Neural cell (in vitro differentiated cells): Measurements from ENCODE around the gene SPPL3. TPM values are rescaled to one million over a fixed set of nuclear protein-coding genes. Genes with fewer than 3 reads are reported as not detected.

Experiments used
- H2AFZ ChIP-seq: fragments of 200-600, 300-800 bp; sonication (generic), shearing (Covaris generic); 2 replicates; pipeline ENCODE4 v1.6.0; 2014; ENCODE audit warnings: low read depth, mild to moderate bottlenecking, antibody characterized with exemption, low read length, moderate library complexity
- H3F3A ChIP-seq: fragments of 200-600 bp; shearing (Covaris generic); 2 replicates; pipeline ENCODE4 v1.6.1; 2016; ENCODE audit warnings: mild to moderate bottlenecking, moderate library complexity, mixed read lengths, antibody characterized with exemption, low read length; ENCODE audit not compliant: insufficient read depth, poor library complexity, severe bottlenecking
- H3K27ac ChIP-seq: fragments of 200-600, 300-800 bp; sonication (generic), shearing (Covaris generic); 2 replicates; pipeline ENCODE4 v1.5.1; 2014; ENCODE audit warnings: mild to moderate bottlenecking, low read length, moderate library complexity
- H3K27me3 ChIP-seq: fragments of 300-800, 200-600 bp; sonication (generic), shearing (Covaris generic); 2 replicates; pipeline ENCODE4 v1.6.0; 2014; ENCODE audit warnings: mild to moderate bottlenecking, low read depth, low read length, moderate library complexity; ENCODE audit not compliant: insufficient read depth
- H3K36me3 ChIP-seq: fragments of 300-800, 200-600 bp; sonication (generic), shearing (Covaris generic); 2 replicates; pipeline ENCODE4 v1.5.1; 2014; ENCODE audit warnings: mild to moderate bottlenecking, antibody characterized with exemption, low read length, moderate library complexity; ENCODE audit not compliant: insufficient read depth
- H3K4me2 ChIP-seq: fragments of 300-800, 200-600 bp; sonication (generic), shearing (Covaris generic); 2 replicates; pipeline ENCODE4 v1.6.0; 2014; ENCODE audit warnings: mild to moderate bottlenecking, low read length
- H3K4me3 ChIP-seq: fragments of 300-800, 200-600 bp; sonication (generic), shearing (Covaris generic); 2 replicates; pipeline ENCODE4 v1.5.1; 2014; ENCODE audit warnings: mild to moderate bottlenecking, low read length, moderate library complexity
- H3K79me2 ChIP-seq: fragments of 200-600 bp; shearing (Covaris generic); replicated peaks from 2 replicates; pipeline ENCODE4 v1.6.0; 2014; ENCODE audit warnings: mild to moderate bottlenecking, low read length, moderate library complexity; ENCODE audit not compliant: insufficient read depth
- H3K9ac ChIP-seq: fragments of 300-800, 200-600 bp; sonication (generic), shearing (Covaris generic); 2 replicates; pipeline ENCODE4 v1.6.1; 2016; ENCODE audit warnings: mild to moderate bottlenecking, low read length, mixed read lengths
- H3K9me2 ChIP-seq: fragments of 200-600 bp; shearing (Covaris generic); 2 replicates; pipeline ENCODE4 v1.6.1; 2016; ENCODE audit warnings: mild to moderate bottlenecking, low read length, mixed read lengths; ENCODE audit not compliant: insufficient read depth
- H3K9me3 ChIP-seq: fragments of 200-600, 300-800 bp; sonication (generic), shearing (Covaris generic); 2 replicates; pipeline ENCODE4 v1.6.1; 2016; ENCODE audit warnings: mild to moderate bottlenecking, mixed run types, low read length, moderate library complexity, mixed read lengths
- H4K20me1 ChIP-seq: fragments of 200-600 bp; shearing (Covaris generic); 2 replicates; pipeline ENCODE4 v1.6.1; 2016; ENCODE audit warnings: mild to moderate bottlenecking, mixed run types; ENCODE audit not compliant: insufficient read depth
- EP300 ChIP-seq: fragments of 450-650 bp; conservative IDR thresholded peaks from 2 replicates; pipeline ENCODE4 v1.6.1; 2014; ENCODE audit warnings: antibody characterized with exemption, mild to moderate bottlenecking, moderate library complexity; ENCODE audit not compliant: poor library complexity, severe bottlenecking
- EZH2 ChIP-seq: fragments of 200-600, 300-800 bp; shearing (Covaris generic), sonication (generic); IDR thresholded peaks from 2 replicates; pipeline ENCODE4 v1.6.1; 2014; ENCODE audit warnings: antibody characterized with exemption, low read length, borderline replicate concordance, mild to moderate bottlenecking; ENCODE audit not compliant: insufficient read depth, poor library complexity, severe bottlenecking
- MXI1 ChIP-seq: fragments of 450-650 bp; conservative IDR thresholded peaks from 2 replicates; pipeline ENCODE4 v1.6.1; 2014; ENCODE audit warnings: antibody characterized with exemption, mild to moderate bottlenecking; ENCODE audit not compliant: poor library complexity, severe bottlenecking
- POLR2AphosphoS5 ChIP-seq: IDR thresholded peaks from 2 replicates; pipeline ENCODE4 v1.6.1; 2012
- RAD21 ChIP-seq: fragments of 450-650 bp; conservative IDR thresholded peaks from 2 replicates; pipeline ENCODE4 v1.6.1; 2014; ENCODE audit warnings: antibody characterized with exemption, mild to moderate bottlenecking, moderate library complexity
- SMC3 ChIP-seq: fragments of 450-650 bp; conservative IDR thresholded peaks from 2 replicates; pipeline ENCODE4 v1.6.1; 2014; ENCODE audit warnings: antibody characterized with exemption, mild to moderate bottlenecking, moderate library complexity; ENCODE audit not compliant: poor library complexity
- TAF1 ChIP-seq: IDR thresholded peaks from 2 replicates; pipeline ENCODE4 v1.6.1; 2012; ENCODE audit warnings: low read depth
- polyA plus RNA-seq: library from polyadenylated mRNA; depleted of rRNA; stranded (reverse); fragments of >200 nt; gene quantifications from 2 replicates; pipeline ENCODE4 v1.2.3, GENCODE V29; 2014
- TF ChIP-seq, protein P1 (sequence below): IDR thresholded peaks from 2 replicates; pipeline ENCODE4 v1.6.1; 2012; ENCODE audit warnings: borderline replicate concordance
- TF ChIP-seq, protein P2 (sequence below): fragments of 450-650 bp; IDR thresholded peaks from 2 replicates; pipeline ENCODE4 v1.5.1; 2014; ENCODE audit warnings: antibody characterized with exemption, mild to moderate bottlenecking, moderate library complexity; ENCODE audit not compliant: poor library complexity, severe bottlenecking

SPPL3 gene
- polyA plus RNA-seq, 1 donor from 2014 or later, result 21.3 TPM

DNA sequence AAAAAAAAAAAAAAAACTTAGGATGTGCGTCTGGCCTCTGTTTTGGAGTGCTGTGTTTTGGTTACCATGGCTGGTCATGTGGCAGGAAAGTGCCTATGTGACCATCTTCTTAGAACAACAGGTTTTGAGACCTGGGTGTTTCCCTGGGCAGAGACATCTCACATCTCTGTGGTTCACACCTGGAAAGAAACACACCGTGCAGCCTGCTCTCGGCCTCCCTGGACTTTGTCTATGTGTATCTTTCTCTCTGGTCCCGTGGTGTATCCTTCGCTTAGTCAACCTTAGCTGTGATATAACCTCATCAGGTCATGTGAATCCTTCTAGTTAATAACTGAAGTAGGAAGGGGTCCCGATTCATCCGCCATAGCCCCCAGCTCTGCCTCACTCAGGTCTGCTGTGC lies 155.9 kb downstream of the SPPL3 start:
- TF ChIP-seq RAD21 (no peak), SMC3 (no peak), POLR2AphosphoS5 (no peak), EZH2 (no peak), TAF1 (no peak), MXI1 (no peak), EP300 (no peak)
- TF ChIP-seq, protein P1, sequence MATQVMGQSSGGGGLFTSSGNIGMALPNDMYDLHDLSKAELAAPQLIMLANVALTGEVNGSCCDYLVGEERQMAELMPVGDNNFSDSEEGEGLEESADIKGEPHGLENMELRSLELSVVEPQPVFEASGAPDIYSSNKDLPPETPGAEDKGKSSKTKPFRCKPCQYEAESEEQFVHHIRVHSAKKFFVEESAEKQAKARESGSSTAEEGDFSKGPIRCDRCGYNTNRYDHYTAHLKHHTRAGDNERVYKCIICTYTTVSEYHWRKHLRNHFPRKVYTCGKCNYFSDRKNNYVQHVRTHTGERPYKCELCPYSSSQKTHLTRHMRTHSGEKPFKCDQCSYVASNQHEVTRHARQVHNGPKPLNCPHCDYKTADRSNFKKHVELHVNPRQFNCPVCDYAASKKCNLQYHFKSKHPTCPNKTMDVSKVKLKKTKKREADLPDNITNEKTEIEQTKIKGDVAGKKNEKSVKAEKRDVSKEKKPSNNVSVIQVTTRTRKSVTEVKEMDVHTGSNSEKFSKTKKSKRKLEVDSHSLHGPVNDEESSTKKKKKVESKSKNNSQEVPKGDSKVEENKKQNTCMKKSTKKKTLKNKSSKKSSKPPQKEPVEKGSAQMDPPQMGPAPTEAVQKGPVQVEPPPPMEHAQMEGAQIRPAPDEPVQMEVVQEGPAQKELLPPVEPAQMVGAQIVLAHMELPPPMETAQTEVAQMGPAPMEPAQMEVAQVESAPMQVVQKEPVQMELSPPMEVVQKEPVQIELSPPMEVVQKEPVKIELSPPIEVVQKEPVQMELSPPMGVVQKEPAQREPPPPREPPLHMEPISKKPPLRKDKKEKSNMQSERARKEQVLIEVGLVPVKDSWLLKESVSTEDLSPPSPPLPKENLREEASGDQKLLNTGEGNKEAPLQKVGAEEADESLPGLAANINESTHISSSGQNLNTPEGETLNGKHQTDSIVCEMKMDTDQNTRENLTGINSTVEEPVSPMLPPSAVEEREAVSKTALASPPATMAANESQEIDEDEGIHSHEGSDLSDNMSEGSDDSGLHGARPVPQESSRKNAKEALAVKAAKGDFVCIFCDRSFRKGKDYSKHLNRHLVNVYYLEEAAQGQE, result no peak
- TF ChIP-seq, protein P2, sequence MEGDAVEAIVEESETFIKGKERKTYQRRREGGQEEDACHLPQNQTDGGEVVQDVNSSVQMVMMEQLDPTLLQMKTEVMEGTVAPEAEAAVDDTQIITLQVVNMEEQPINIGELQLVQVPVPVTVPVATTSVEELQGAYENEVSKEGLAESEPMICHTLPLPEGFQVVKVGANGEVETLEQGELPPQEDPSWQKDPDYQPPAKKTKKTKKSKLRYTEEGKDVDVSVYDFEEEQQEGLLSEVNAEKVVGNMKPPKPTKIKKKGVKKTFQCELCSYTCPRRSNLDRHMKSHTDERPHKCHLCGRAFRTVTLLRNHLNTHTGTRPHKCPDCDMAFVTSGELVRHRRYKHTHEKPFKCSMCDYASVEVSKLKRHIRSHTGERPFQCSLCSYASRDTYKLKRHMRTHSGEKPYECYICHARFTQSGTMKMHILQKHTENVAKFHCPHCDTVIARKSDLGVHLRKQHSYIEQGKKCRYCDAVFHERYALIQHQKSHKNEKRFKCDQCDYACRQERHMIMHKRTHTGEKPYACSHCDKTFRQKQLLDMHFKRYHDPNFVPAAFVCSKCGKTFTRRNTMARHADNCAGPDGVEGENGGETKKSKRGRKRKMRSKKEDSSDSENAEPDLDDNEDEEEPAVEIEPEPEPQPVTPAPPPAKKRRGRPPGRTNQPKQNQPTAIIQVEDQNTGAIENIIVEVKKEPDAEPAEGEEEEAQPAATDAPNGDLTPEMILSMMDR, result no peak
- Histone ChIP-seq H4K20me1 (no peaks in the 10 kb centered on the region), H3K36me3 (no peaks in the 10 kb centered on the region), H3K9me2 (no peaks in the 10 kb centered on the region), H3K4me2 (no peak overlapping the region), H2AFZ (no peak overlapping the region), H3F3A (no peaks in the 10 kb centered on the region), H3K27ac (no peak overlapping the region), H3K79me2 (no peaks in the 10 kb centered on the region), H3K4me3 (no peak overlapping the region), H3K9me3 (no peaks in the 10 kb centered on the region), H3K27me3 (no peaks in the 10 kb centered on the region), H3K9ac (no peak overlapping the region)

DNA sequence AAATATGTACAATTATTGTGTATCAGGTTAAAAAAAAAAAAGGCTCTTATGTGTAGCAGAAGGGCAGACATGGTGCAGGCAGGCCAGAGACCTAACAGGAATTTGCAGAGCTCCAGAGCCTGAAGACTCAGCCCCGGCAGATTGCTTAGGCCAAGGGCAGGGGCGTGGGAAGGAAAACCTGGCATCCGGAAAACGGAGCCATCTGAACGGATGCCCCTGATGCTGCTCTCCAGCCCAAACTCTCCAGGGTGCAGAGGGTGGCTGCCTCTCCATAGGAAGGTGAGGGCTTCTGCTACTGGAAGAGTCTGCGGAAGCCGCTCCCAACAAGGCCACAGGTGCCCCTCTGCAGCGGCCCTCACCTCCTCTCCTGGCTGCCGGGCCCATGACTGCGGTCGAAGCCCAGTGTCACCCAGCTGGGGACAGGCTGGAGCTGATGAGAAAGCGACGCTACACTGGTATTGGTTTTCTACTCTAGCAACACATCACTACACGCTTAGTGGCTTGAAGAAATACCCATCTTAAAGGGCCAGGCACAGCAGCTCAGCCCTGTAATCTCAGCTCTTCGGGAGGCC lies 159.2 kb downstream of the SPPL3 start:
- no peaks in the 10 kb centered on the region for H4K20me1 ChIP-seq
- H3K27me3 ChIP-seq, result no peaks in the 10 kb centered on the region
- no peak for TF ChIP-seq RAD21
- no peak for TF ChIP-seq EP300
- H3K36me3 ChIP-seq, result no peaks in the 10 kb centered on the region
- H3K9me2 ChIP-seq, result no peaks in the 10 kb centered on the region
- no peaks in the 10 kb centered on the region for H3F3A ChIP-seq
- no peaks in the 10 kb centered on the region for H3K79me2 ChIP-seq
- no peak overlapping the region for H3K4me3 ChIP-seq
- no peaks in the 10 kb centered on the region for H3K9me3 ChIP-seq
- no peak overlapping the region for H3K9ac ChIP-seq
- H3K27ac ChIP-seq, result no peak overlapping the region
- H2AFZ ChIP-seq, result no peak overlapping the region
- H3K4me2 ChIP-seq, result no peak overlapping the region
